ENCODE results near the gene WDR90.
A peak's percentile ranks its signal among the peaks of the same experiment; 100 is the strongest.

WDR90 gene

DNA sequence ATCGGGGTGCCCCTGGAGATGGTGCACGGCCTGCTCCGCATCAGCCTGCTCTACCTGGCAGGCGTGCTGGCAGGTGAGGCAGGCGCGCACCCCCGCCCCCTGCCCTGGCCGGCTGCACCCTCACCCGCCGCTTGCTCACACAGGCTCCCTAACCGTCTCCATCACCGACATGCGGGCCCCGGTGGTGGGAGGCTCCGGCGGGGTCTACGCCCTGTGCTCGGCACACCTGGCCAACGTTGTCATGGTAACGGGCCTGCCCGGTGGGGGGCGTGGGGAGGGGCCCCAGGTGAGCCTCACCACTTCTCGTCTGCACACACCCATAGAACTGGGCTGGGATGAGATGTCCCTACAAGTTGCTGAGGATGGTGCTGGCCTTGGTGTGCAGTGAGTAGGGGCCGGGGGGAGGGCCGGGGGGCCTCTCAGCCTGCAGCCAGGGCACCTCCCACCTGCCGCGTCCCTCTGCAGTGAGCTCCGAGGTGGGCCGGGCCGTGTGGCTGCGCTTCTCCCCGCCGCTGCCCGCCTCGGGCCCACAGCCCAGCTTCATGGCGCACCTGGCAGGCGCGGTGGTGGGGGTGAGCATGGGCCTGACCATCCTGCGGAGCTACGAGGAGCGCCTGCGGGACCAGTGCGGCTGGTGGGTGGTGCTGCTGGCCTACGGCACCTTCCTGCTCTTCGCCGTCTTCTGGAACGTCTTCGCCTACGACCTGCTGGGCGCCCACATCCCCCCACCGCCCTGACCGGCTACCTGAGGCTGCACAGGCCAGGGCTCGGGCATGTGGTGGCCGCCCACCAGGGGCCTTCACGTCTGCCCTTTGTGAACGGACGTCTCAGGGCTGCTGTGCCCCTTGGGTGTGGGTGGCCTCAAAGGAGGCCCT, 28.4 kb downstream of the WDR90 start:
- TF ChIP-seq POLR2A (IDR thresholded peaks at IDR 0.05; ENCODE audit: low read depth, low read length), result no peak
- FAIRE-seq (no peak), DNase-seq (ENCODE audit: insufficient read length, low spot score) (no peak)

GRCh38 chr16:678209-678857, 29.2 kb downstream of the WDR90 start:
- FAIRE-seq, result no peak

DNA sequence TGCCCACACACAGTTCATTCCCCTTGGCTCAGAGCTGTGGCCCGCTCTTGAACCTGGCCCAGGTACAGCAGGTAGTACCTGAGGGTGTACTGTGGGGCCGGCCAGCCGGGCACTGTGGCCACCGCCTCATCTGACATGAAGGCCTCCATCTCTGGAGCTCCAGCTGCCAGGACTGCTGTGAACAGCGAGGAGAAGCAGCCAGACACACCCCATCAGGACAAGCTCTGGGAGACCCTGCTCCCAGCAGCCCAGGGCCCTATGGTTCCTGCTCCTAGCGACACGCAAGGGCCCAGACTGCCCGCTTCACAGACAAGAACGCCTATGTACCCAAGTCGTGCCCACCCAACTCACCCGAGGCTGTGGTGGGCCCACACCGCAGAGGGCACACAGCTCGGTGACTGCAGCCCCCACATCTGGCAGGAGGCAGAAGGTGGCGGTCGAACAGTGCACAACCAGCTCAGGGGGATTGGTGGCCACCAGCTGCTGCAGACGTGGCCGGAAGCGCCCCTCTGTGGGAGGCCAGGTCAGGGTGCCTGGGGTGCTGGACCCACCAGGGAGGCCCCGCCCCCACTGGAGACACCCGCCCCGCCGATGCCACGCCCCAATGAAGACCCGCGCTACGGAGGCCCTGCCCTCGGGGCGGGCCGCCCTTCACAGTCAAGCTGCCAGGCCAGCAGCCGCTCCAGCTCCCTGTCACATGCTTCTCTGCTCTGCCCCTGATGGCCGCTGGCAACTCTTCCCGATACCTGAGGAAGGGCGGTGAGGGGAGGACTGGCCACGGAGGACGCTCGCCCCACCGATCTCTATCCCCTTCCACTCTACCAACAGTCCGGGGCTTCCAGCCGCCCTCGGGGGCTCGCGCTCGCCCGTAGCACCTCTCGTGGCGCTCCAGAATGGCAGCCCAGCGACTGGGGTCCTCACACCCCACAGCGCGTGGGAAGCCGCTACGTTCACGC, 30.0 kb downstream of the WDR90 start:
- FAIRE-seq, result no peak
- peak; percentile 43; the same call in 1 of the 2 replicates for TF ChIP-seq POLR2A (IDR thresholded peaks at IDR 0.05; ENCODE audit: low read depth, low read length)
- peak; percentile 61 for DNase-seq (ENCODE audit: insufficient read length, low spot score)

More at GRCh38 chr16:678209-678857, 29.2 kb downstream of the WDR90 start:
- TF ChIP-seq POLR2A (IDR thresholded peaks at IDR 0.05; ENCODE audit: low read depth, low read length), result no peak
- DNase-seq (ENCODE audit: insufficient read length, low spot score), result no peak

- no peak for FAIRE-seq
- DNase-seq (ENCODE audit: insufficient read length, low spot score), result peak; percentile 83
- peak; percentile 83 for TF ChIP-seq POLR2A (IDR thresholded peaks at IDR 0.05; ENCODE audit: low read depth, low read length)
Measured at GRCh38 chr16:679814-680624, 30.9 kb downstream of the WDR90 start, which contains the start of gene STUB1. Gene STUB1, plus strand, starts transcription at chr16:680410. Its CDS starts 116 bp downstream, at chr16:680526.

DNA sequence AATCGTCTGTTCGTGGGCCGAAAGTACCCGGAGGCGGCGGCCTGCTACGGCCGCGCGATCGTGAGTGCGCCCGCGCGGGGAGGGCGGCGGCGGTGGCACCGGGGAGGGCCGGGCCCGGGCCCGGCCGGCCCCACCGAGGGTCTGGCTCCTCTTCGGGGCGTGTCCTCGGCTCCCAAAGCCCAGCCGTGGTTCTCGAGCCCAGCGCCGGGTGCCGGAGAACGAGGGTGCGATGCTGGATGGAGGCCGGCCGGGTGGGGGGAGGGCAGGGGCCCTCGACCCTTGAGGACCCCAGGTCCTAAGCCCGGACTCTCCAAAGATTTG, 31.4 kb downstream of the WDR90 start:
- no peak for TF ChIP-seq POLR2A (IDR thresholded peaks at IDR 0.05; ENCODE audit: low read depth, low read length)
- FAIRE-seq (no peak), DNase-seq (ENCODE audit: insufficient read length, low spot score) (no peak)

GRCh38 chr16:680967-681745, 32.0 kb downstream of the WDR90 start:
- 0 out of 2 replicates have a peak, but pooled peaks have one; percentile 3 for TF ChIP-seq POLR2A (IDR thresholded peaks at IDR 0.05; ENCODE audit: low read depth, low read length)
- no peak for DNase-seq (ENCODE audit: insufficient read length, low spot score)
- FAIRE-seq, result no peak

GRCh38 chr16:681746-682427, 32.7 kb downstream of the WDR90 start:
- no peak for FAIRE-seq
- no peak for DNase-seq (ENCODE audit: insufficient read length, low spot score)
- TF ChIP-seq POLR2A (IDR thresholded peaks at IDR 0.05; ENCODE audit: low read depth, low read length), result no peak

- no peak for FAIRE-seq
Measured at GRCh38 chr16:682493-683395, 33.6 kb downstream of the WDR90 start.

GRCh38 chr16:683396-684070, 34.4 kb downstream of the WDR90 start:
- DNase-seq (ENCODE audit: insufficient read length, low spot score) (no peak), FAIRE-seq (no peak)
- TF ChIP-seq POLR2A (IDR thresholded peaks at IDR 0.05; ENCODE audit: low read depth, low read length), result no peak

More at GRCh38 chr16:682493-683395, 33.6 kb downstream of the WDR90 start:
- no peak for TF ChIP-seq POLR2A (IDR thresholded peaks at IDR 0.05; ENCODE audit: low read depth, low read length)
- DNase-seq (ENCODE audit: insufficient read length, low spot score), result no peak

DNA sequence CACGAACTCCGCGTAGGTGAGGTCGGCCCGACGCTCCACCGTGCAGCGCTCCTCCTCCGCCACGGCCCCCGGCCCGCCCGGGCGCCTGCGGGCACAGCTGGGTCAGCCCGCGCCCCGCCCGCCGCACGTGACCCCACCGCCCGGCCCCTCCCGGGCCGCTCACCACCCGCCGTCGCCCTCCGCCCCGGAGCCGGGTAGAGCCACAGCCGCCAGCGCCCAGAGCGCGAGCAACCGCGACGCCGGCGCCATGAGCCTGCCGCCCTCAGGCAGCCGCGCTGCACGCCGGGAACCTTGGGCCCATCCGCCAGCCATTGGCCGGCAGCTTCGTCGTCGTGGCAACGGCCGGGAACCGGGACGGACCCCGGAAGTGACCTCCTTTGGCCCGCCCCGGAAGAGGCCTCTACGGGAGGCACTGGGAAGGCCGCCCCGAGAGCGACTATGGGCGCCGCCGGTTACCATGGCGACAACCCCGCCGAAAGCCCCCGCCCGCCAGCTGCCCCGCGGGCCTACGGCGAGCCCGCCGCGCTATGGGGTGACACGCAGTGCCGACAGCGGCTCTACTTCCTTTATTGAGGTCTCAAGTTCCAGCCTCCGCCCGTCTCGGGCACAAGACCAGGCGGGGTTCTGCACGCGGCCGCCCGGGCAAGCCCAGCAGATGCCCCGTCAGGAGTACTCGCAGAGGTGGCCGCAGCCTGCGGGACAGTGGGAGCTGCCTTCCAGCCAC, 35.1 kb downstream of the WDR90 start, which contains the start of gene JMJD8:
Gene JMJD8, minus strand, starts transcription at position 264 of the 724 bp plus-strand sequence. Its CDS starts 15 bp downstream, at position 249.
- FAIRE-seq (no peak), DNase-seq (ENCODE audit: insufficient read length, low spot score) (no peak)
- TF ChIP-seq POLR2A (IDR thresholded peaks at IDR 0.05; ENCODE audit: low read depth, low read length), result peak; percentile 62
